Left lung (tissue), 10 donors: Measurements from ENCODE around the gene CLK1. TPM values are rescaled to one million over a fixed set of nuclear protein-coding genes. Genes with fewer than 3 reads are reported as not detected.

Experiments
- ATAC-seq: fragments of 200-7000 bp; cut with Tn5 transposase; one replicate; pipeline ENCODE4 v1.9.1; 2020; ENCODE audit warnings: moderate library complexity
- DNase-seq, 4 donors: peaks; one replicate each; pipeline ENCODE4 v3.0.0-alpha.2; 2013 to 2020
- H3K27ac ChIP-seq, 2 donors: fragments of 200-600 bp; sonication (generic) in 1 of 2; one replicate each; pipeline versions ENCODE4 v1.5.0 to v1.8.0; 2020 to 2021
- H3K27me3 ChIP-seq, 2 donors: fragments of 200-600 bp; sonication (generic) in 1 of 2; one replicate each; pipeline versions ENCODE4 v1.5.0 to v1.8.0; 2020 to 2021
- H3K36me3 ChIP-seq, 2 donors: fragments of 200-600 bp; sonication (generic) in 1 of 2; one replicate each; pipeline versions ENCODE4 v1.5.0 to v1.8.0; 2020 to 2021
- H3K4me1 ChIP-seq, 2 donors: fragments of 200-600 bp; one replicate each; pipeline ENCODE4 v1.8.0; 2021
- H3K4me3 ChIP-seq, 2 donors: fragments of 200-600 bp; sonication (generic) in 1 of 2; one replicate each; pipeline versions ENCODE4 v1.5.0 to v1.8.0; 2020 to 2021; ENCODE audit warnings: mild to moderate bottlenecking in 1 of 2
- H3K9me3 ChIP-seq, 2 donors: fragments of 200-600 bp; sonication (generic) in 1 of 2; one replicate each; pipeline versions ENCODE4 v1.5.0 to v1.8.0; 2020 to 2021
- CTCF ChIP-seq, 2 donors: fragments of 200-600 bp; sonication (generic) in 1 of 2; IDR thresholded peaks; one replicate each; pipeline versions ENCODE4 v1.5.0 to v1.8.0; 2021; ENCODE audit warnings: antibody characterized with exemption in 2 of 2
- intact Hi-C, 2 donors: fragments of 100-400 bp; cut with DNase I; formaldehyde crosslinking; loops; one replicate each; pipeline versions ENCODE4 v1.11.2 to v1.14.2; 2022
- polyA plus RNA-seq, 6 donors: library from polyadenylated mRNA; unstranded; fragments of 120-200 nt; gene quantifications; one replicate each; pipeline ENCODE4 v1.2.1, GENCODE V29; 2013; ENCODE audit not compliant: insufficient read length in 6 of 6
- total RNA-seq, 2 donors: library from RNA; stranded (reverse); fragmentation: NEBNext Ultra II Directional; extraction: Animal tissue kit (Norgen Biotek cat#: 25700); gene quantifications; one replicate each; pipeline ENCODE4 v1.2.1, GENCODE V29; 2021
- donor health status: DM: no; HTN: yes; CAD: no.
- donor health status: DM: no; HTN: no; CAD: no.

The CLK1 gene
- total and polyA plus RNA-seq, 8 donors: 75.9 to 423 (median 307) TPM

GRCh38 chr2:200852605-200853004 lies 11.9 kb downstream of the CLK1 start:
- no peak for DNase-seq
- H3K9me3 ChIP-seq: no peaks in the 10 kb centered on the region
- peaks cover 0 to 14% of the 10 kb centered on the region in 2 donors for H3K4me1 ChIP-seq
- no peak for TF ChIP-seq CTCF (IDR thresholded peaks at IDR 0.05)
- no peaks in the 10 kb centered on the region for H3K27me3 ChIP-seq
- no peak for ATAC-seq
- H3K27ac ChIP-seq: no peak overlapping the region
- no peak overlapping the region for H3K4me3 ChIP-seq
- intact Hi-C loops: no loop called here
- peaks cover 4 to 77% of the 10 kb centered on the region in 2 donors for H3K36me3 ChIP-seq

GRCh38 chr2:200851398-200852248 lies 12.8 kb downstream of the CLK1 start:
- no peak overlapping the region for H3K4me3 ChIP-seq
- no peaks in the 10 kb centered on the region for H3K9me3 ChIP-seq
- no peak for TF ChIP-seq CTCF (IDR thresholded peaks at IDR 0.05)
- no peaks in the 10 kb centered on the region for H3K27me3 ChIP-seq
- H3K4me1 ChIP-seq: peaks cover 0 to 6% of the 10 kb centered on the region in 2 donors
- no peak overlapping the region for H3K27ac ChIP-seq
- ATAC-seq: no peak
- DNase-seq: no peak
- intact Hi-C loops: no loop called here
- peaks cover 4 to 67% of the 10 kb centered on the region in 2 donors for H3K36me3 ChIP-seq

- Histone ChIP-seq H3K36me3 (peaks cover 4 to 58% of the 10 kb centered on the region in 2 donors), H3K9me3 (no peaks in the 10 kb centered on the region), H3K27ac (no peak overlapping the region), H3K4me1 (peaks cover 0 to 5% of the 10 kb centered on the region in 2 donors), H3K4me3 (no peak overlapping the region), H3K27me3 (no peaks in the 10 kb centered on the region)
- DNase-seq: no peak
- intact Hi-C loops: no loop called here
- ATAC-seq: no peak
- TF ChIP-seq CTCF (IDR thresholded peaks at IDR 0.05): no peak
These were observed 13.8 kb downstream of the CLK1 start for GRCh38 chr2:200850512-200851256.

- peaks cover 0 to 30% of the 10 kb centered on the region in 2 donors for H3K36me3 ChIP-seq
- DNase-seq (no peak), ATAC-seq (no peak)
- intact Hi-C loops: no loop called here
- H3K27ac ChIP-seq: no peak overlapping the region
- no peaks in the 10 kb centered on the region for H3K9me3 ChIP-seq
- no peak for TF ChIP-seq CTCF (IDR thresholded peaks at IDR 0.05)
- no peak overlapping the region for H3K4me3 ChIP-seq
- H3K4me1 ChIP-seq: no peaks in the 10 kb centered on the region
- H3K27me3 ChIP-seq: no peaks in the 10 kb centered on the region
These were observed 16.5 kb downstream of the CLK1 start for GRCh38 chr2:200847939-200848338.

- no peak overlapping the region for H3K27ac ChIP-seq
- intact Hi-C loops: no loop called here
- DNase-seq (no peak), ATAC-seq (no peak)
- no peak for TF ChIP-seq CTCF (IDR thresholded peaks at IDR 0.05)
- no peaks in the 10 kb centered on the region for H3K4me1 ChIP-seq
- no peak overlapping the region for H3K4me3 ChIP-seq
- H3K27me3 ChIP-seq: no peaks in the 10 kb centered on the region
- peaks cover 0 to 24% of the 10 kb centered on the region in 2 donors for H3K36me3 ChIP-seq
- H3K9me3 ChIP-seq: no peaks in the 10 kb centered on the region
These were observed 17.2 kb downstream of the CLK1 start for GRCh38 chr2:200847269-200847668.
